Pancreas (tissue), 10 donors: ENCODE measurements around the gene CTIF. TPM values are rescaled to one million over a fixed set of nuclear protein-coding genes. Genes with fewer than 3 reads are reported as not detected.

Experiments used
- ATAC-seq, 4 donors: fragments of 200-7000 bp; cut with Tn5 transposase; one replicate each; pipeline versions ENCODE4 v1.8.0 to v1.9.1; 2020; ENCODE audit warnings: mild to moderate bottlenecking in 4 of 4, moderate library complexity in 4 of 4
- DNase-seq, 6 donors: peaks; one replicate each; pipeline ENCODE4 v3.0.0-alpha.2; 2020
- FAIRE-seq: peaks from 2 replicates; lab custom pipeline; 2012; peaks lifted over from hg19 to GRCh38; lab: Jason Lieb, UNC
- H3K27ac ChIP-seq, 4 donors: fragments of 200-600 bp; sonication (generic); 1 replicate in 3 of 4; 2 replicates in 1 of 4; pipeline versions ENCODE4 v1.5.0 to v1.8.0; 2020
- H3K27me3 ChIP-seq, 4 donors: fragments of 200-600 bp; one replicate each; pipeline ENCODE4 v1.8.0; 2021
- H3K36me3 ChIP-seq, 3 donors: fragments of 200-600 bp; sonication (generic) in 1 of 3; one replicate each; pipeline versions ENCODE4 v1.5.0 to v1.8.0; 2020 to 2021
- H3K4me1 ChIP-seq, 3 donors: fragments of 200-600 bp; one replicate each; pipeline ENCODE4 v1.8.0; 2021
- H3K4me3 ChIP-seq, 4 donors: fragments of 200-600 bp; sonication (generic) in 2 of 4; one replicate each; pipeline versions ENCODE4 v1.5.0 to v1.8.0; 2020 to 2021
- H3K9me3 ChIP-seq, 4 donors: fragments of 200-600 bp; one replicate each; pipeline ENCODE4 v1.8.0; 2021
- WGBS, 2 donors: extraction: QIAGEN DNeasy Blood & Tissue Kit; methylation state at CpG; one replicate each; pipeline ENCODE4 v1.1.7; 2013; 5-methylcytosine and 5-hydroxymethylcytosine counted together
- intact Hi-C, 3 donors: fragments of 100-400 bp; cut with DNase I; formaldehyde crosslinking; loops; one replicate each; pipeline versions ENCODE4 v1.11.1 to v1.14.2; 2022
- polyA plus RNA-seq, 2 donors: library from polyadenylated mRNA; stranded (reverse); fragments of 200-250 nt; gene quantifications; one replicate each; pipeline ENCODE4 v1.2.3, GENCODE V29; 2013
- total RNA-seq, 6 donors: library from RNA; stranded (reverse); fragmentation: NEBNext Ultra II Directional in 4 of 6; extraction: Animal tissue kit (Norgen Biotek cat#: 25700) in 4 of 6; gene quantifications; one replicate each; pipeline versions ENCODE4 v1.2.1 to v1.2.4, GENCODE V29; 2021 to 2023
- TF ChIP-seq, protein P1 (sequence below), 4 donors: fragments of 200-600 bp; sonication (generic) in 3 of 4; IDR thresholded peaks; one replicate each; pipeline versions ENCODE4 v1.5.0 to v1.8.0; 2021; ENCODE audit warnings: antibody characterized with exemption in 4 of 4
- donor health status: healthy with polysubstance abuse.
- donor health status: DM: no; HTN: no; CAD: no; lungs with moderate emphysema.
- donor health status: DM: no; HTN: no; CAD: no.
- donor health status: control.
- donor health status: control.
- donor health status: Bipolar disorder and iron deficiency.
- donor health status: DM: yes; HTN: yes; CAD: no.
- donor health status: DM: no; HTN: no; CAD: no.
- donor health status: DM: no; HTN: no; CAD: no.
- donor health status: DM: yes; HTN: yes; CAD: no.

The CTIF gene
- total and polyA plus RNA-seq, 8 donors = 15.1 to 27.4 (median 16.7) TPM

DNA sequence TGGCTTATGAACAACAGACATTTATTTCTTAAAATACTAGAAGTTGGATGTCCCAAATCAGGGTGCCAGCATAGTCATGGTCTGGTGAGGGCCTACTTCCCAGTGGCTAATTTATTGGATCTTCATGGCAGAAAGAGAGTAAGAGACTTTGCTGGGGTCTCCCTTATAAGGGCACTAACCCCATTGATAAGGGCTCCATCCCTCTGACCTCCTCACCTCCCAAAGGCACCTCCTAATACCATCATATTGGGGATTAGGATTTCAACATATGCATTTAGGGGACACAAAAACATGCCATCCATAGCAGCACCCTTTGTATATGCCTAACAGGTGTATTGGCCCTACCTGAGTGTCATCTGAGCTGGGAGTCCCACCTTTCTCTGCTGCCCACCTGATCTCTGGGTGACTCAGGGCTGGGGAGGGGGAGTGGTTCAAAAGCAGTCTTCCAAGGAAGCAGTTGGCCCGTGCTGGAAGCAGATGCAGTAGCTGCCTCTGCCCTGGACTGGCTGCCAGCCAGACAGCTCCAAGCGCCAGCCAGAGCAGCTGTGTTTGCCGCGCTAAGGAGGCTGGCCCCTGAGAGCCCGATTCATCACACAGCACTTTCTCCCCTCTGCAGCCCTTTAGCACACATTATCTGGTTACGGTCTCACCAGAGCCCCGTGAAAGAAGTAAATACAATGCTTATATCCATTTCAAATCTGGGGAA is 327.4 kb downstream of the CTIF start:
- no peaks in the 10 kb centered on the region for H3K27me3 ChIP-seq
- H3K36me3 ChIP-seq = no peaks in the 10 kb centered on the region
- no peak overlapping the region for H3K4me3 ChIP-seq
- no peaks in the 10 kb centered on the region for H3K9me3 ChIP-seq
- intact Hi-C loops = no loop called here
- FAIRE-seq (no peak), ATAC-seq (peak; percentile 90 to 96 (median 94)), DNase-seq (peak; percentile 69 to 93 (median 84))
- TF ChIP-seq, protein P1, sequence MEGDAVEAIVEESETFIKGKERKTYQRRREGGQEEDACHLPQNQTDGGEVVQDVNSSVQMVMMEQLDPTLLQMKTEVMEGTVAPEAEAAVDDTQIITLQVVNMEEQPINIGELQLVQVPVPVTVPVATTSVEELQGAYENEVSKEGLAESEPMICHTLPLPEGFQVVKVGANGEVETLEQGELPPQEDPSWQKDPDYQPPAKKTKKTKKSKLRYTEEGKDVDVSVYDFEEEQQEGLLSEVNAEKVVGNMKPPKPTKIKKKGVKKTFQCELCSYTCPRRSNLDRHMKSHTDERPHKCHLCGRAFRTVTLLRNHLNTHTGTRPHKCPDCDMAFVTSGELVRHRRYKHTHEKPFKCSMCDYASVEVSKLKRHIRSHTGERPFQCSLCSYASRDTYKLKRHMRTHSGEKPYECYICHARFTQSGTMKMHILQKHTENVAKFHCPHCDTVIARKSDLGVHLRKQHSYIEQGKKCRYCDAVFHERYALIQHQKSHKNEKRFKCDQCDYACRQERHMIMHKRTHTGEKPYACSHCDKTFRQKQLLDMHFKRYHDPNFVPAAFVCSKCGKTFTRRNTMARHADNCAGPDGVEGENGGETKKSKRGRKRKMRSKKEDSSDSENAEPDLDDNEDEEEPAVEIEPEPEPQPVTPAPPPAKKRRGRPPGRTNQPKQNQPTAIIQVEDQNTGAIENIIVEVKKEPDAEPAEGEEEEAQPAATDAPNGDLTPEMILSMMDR (IDR thresholded peaks at IDR 0.05) = no peak
- no peaks in the 10 kb centered on the region for H3K4me1 ChIP-seq
- WGBS, 2 donors = 10 to 17% methylated on average over 7 of the region's 7 CpGs
- no peak overlapping the region for H3K27ac ChIP-seq

DNA sequence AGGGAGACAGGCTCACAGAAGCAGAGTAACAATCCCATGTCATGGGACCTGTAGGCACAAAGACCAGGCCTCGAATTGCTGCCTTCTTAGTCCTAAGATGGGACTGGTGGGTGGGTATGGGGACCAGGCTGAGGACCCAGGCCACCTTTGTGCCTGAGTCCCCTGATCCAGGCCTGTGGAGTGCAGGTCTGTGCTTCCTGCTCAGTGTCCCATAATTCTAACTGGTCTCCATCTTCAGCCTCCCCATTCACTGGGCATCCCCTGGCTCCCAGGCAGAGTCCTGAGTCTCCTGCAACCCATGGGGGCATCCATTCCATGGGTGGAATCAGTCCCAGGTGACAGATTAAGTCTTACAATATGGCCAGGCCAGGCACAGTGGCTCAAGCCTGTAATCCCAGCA is 328.0 kb downstream of the CTIF start:
- 60 to 62% methylated on average over 1 of the region's 1 CpG for WGBS, 2 donors
- TF ChIP-seq, protein P1 (IDR thresholded peaks at IDR 0.05) = no peak
- DNase-seq = no peak
- H3K9me3 ChIP-seq = no peaks in the 10 kb centered on the region
- no peak for ATAC-seq
- no peak overlapping the region for H3K27ac ChIP-seq
- no peaks in the 10 kb centered on the region for H3K36me3 ChIP-seq
- no peaks in the 10 kb centered on the region for H3K27me3 ChIP-seq
- intact Hi-C loops = no loop called here
- FAIRE-seq = no peak
- H3K4me1 ChIP-seq = no peaks in the 10 kb centered on the region
- no peak overlapping the region for H3K4me3 ChIP-seq

GRCh38 chr18:48867978-48868377 is 329.1 kb downstream of the CTIF start:
- no peaks in the 10 kb centered on the region for H3K9me3 ChIP-seq
- TF ChIP-seq, protein P1 (IDR thresholded peaks at IDR 0.05) = no peak
- ATAC-seq (no peak), FAIRE-seq (no peak), DNase-seq (peak in 1 of 6 donors; percentile 39)
- intact Hi-C loops = no loop called here
- no peaks in the 10 kb centered on the region for H3K27me3 ChIP-seq
- H3K27ac ChIP-seq = no peak overlapping the region
- WGBS, 2 donors = 94 to 96% methylated on average over 1 of the region's 1 CpG
- no peak overlapping the region for H3K4me3 ChIP-seq
- H3K36me3 ChIP-seq = no peaks in the 10 kb centered on the region
- H3K4me1 ChIP-seq = no peaks in the 10 kb centered on the region

DNA sequence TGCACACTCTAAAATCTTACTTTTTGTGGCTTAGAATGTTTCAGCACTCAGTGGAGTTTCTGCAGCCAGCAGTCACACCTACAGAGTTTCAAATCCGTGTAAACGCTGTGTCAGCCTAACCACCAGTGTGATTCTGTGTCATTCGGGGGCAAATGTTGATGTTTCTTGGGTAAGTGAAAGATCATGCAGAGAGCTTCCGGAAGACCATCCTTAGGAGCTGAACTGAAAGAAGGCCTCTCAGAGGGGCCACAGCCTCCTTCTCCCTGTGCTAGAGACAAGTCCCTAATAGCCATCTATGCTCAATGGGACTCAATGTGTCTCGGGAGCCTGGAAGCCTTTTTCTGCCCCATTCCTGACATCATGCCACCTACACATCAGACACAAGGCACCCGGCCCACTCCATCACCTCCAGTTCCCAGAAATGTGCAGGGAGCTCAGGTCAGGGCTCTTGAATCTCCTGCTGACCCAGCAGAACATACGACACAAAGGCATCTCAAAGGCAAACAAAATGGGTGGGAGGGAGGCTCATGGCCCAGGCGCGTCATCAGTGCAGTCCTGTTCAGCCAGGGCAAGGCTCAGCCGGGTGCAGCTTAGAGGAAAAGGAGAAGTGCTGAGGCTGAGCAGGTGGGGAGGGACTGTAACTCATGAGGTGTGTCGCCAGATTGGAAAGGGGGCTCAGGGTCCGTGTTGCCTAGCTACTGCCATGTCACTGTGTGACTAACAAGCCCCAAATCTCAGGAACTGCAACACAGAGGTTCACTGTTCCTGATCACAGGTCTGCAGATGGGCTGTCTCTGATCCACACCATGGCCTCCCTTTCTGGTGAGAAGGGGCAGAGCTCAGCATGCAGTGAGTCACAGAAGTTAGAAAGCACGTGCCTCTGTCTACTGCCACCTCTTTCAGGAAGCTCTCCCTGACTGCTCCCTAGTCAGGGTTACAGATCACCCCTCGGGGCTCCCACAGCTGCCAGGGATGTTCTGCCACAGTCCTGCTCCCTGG is 329.9 kb downstream of the CTIF start:
- WGBS, 2 donors = 72 to 79% methylated on average over 14 of the region's 14 CpGs
- no peak overlapping the region for H3K4me3 ChIP-seq
- H3K27me3 ChIP-seq = no peaks in the 10 kb centered on the region
- no peaks in the 10 kb centered on the region for H3K36me3 ChIP-seq
- FAIRE-seq (no peak), ATAC-seq (no peak), DNase-seq (no peak)
- intact Hi-C loops = no loop called here
- no peak overlapping the region for H3K27ac ChIP-seq
- H3K4me1 ChIP-seq = no peaks in the 10 kb centered on the region
- no peaks in the 10 kb centered on the region for H3K9me3 ChIP-seq
- TF ChIP-seq, protein P1 (IDR thresholded peaks at IDR 0.05) = no peak
